ENCODE data around the gene ITIH4.

- TF ChIP-seq POLR2A (IDR thresholded peaks at IDR 0.05; ENCODE audit: low read depth, low read length) (no peak), TAF1 (IDR thresholded peaks at IDR 0.05; ENCODE audit: low read depth, low read length) (no peak), POLR2AphosphoS5 (IDR thresholded peaks at IDR 0.05; ENCODE audit: low read depth, low read length) (no peak), PAX5 (IDR thresholded peaks at IDR 0.05; ENCODE audit: insufficient read depth, low read length, severe bottlenecking) (no peak), SPI1 (IDR thresholded peaks at IDR 0.05; ENCODE audit: low read depth, low read length) (no peak), POU2F2 (IDR thresholded peaks at IDR 0.05; ENCODE audit: low read depth, low read length) (no peak)
Measured at GRCh38 chr3:52787246-52787645, 43.2 kb downstream of the ITIH4 start.
